NCI-H1092 treated with DMSO at 0.1 percent for 48 hours (cell line): ENCODE measurements around the gene SCG2.

Source experiments
- DNase-seq: peaks from one replicate; lab custom pipeline; 2025; lab: John Stamatoyannopoulos, UW

SCG2 gene, protein sequence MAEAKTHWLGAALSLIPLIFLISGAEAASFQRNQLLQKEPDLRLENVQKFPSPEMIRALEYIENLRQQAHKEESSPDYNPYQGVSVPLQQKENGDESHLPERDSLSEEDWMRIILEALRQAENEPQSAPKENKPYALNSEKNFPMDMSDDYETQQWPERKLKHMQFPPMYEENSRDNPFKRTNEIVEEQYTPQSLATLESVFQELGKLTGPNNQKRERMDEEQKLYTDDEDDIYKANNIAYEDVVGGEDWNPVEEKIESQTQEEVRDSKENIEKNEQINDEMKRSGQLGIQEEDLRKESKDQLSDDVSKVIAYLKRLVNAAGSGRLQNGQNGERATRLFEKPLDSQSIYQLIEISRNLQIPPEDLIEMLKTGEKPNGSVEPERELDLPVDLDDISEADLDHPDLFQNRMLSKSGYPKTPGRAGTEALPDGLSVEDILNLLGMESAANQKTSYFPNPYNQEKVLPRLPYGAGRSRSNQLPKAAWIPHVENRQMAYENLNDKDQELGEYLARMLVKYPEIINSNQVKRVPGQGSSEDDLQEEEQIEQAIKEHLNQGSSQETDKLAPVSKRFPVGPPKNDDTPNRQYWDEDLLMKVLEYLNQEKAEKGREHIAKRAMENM

DNA sequence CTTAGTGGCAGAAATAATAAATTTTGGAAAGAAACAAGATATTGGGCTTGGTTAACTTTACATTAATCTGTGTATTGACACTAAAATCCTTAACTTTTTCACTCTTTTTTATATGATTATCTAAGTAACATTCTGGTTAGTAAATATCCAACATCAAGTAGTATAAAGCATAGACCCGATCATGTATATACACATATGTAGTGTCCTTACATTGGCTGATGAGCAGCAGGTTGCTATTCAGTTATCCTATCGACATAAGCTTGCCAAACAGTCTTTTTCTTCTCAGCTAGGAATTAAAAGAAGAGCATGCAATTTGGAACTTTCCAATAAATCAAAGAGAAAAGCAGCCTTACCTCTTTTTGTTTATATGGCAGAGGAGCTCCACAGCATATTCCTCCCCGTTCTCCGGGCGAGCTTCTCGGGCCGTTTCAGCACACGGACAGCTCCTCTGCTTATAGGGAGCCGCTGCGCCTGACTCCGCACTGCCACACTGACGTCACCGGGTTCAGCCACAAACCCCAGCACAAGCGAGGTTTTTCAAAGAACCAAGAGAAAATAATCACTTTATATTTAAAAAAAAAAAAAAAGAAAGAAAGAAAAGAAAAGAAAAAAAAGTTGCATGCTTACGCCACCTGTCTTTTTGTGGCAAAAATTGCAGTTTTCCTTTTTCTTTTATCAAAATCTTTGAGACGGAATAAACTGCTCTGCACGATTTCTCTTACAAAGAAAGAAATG is at the start of gene SCG2:
TSS of gene SCG2 (minus strand) at position 430 of the 735 bp plus-strand sequence. CDS start 3,079 bp downstream, outside the sequence.
- DNase-seq = peak; percentile 93

DNA sequence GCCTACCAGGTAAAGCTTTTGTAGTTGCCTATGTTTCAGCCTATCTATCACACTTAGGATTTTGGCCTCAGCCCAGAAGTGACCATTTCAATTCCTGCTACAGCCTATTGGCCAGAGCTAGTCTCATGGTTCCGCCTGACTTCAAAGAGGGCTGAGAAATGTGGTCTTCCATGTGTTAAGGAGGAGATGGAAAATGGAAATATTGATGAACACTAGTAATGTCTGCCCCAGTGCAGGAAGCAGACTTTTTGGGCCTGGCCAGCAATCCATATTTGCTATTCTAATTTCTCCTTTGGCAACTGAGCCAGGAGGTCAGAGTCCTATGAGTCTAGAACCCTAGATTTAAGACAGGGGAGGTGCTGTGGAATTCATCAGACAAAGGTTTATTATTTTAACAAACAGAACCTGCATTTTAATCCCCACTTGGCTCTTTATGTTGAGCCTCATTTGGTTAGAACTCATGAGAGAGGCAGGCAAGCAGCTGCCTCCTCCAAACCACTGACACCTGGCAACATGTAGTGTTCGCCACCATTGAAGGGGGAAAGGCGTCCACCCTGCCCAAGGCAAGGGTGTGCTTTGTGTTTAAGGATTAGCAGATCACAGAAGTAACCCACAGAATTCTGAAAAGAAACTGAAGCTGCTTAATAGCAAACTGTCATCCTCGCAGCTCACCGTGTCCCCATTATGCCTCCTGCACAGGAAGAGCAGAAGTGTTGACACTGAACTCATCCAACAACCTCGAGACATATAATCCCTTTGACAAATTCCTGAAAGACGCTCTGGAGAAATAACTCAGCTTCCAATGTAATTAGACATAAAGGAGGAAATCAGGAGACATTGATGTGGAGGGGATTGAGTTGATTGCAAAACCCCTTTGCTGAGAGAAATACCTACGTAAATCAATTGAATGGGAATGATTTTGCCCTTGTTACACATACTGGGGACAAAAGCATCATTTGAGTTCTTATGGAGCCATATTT is 47.7 kb upstream of the SCG2 start:
- no peak for DNase-seq

DNA sequence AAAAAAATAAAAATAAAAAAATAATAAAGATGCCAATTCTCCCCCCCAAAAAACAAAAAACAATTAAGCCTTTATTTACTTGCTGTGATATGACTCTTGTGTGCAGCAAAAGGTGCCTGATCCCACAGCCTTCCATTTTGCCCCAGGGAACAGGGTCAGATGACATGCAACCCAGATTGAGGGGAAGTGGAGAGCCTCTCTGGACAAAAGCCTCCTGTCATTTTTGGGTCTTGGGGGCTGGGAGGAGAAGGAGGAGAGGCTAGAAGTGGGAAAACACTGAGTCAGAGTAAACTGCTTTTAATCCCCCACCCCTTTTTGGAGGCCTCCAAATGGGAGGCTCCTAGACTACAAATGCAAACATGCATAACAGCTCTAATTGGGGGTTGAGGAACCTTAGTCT is 46.6 kb upstream of the SCG2 start:
- no peak for DNase-seq

DNA sequence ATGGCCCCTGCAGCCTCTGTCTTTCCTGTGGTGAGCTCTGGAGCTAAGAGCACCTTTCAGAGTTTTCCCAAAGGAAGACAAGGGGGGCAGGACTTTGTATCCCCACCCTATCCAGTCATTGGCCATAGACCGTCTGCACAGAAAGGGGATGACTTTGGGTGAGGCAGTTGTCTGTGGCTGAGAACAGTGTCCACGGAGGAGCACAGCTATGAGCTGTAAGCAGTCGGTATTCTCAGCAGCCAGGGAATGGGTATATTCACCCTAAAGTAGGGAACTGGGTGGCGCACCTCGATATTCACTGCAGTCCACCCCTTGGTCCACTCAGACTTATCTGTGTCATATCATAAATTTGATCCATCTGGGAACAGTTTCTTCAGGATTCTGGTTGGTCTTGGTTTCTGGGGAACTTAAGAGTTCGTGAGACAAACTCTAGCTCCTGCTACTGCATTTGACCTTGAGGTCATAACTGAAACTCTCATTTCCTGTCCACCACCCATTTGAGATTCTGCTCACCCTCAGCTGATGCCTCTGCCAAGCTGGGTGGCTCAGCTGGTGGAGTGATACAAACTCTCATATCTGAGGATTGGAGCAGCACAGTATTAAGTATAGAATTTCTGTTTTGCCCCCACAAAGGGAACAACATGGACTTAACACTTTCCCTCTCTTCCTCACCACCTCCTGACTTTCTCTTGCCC is 45.2 kb upstream of the SCG2 start:
- no peak for DNase-seq

DNA sequence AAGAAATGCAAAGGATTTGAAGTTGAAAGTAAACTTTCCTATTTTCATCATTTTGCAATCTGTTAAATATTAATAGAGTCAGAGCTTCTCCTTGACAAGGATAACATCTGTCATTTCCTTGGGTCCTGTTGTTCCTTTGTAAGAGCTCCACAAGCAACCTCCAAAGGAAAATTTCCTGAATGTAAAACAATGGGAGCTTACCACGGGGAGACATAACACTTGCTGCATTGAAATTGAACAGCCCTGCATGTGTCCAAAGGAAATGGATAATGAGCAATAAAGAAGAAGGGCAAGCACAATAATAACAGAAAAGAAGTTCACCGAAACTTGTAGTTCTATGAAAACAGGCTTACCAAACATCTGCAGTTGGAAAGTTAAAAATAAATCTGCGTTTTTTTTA is 42.0 kb upstream of the SCG2 start:
- DNase-seq = no peak

DNA sequence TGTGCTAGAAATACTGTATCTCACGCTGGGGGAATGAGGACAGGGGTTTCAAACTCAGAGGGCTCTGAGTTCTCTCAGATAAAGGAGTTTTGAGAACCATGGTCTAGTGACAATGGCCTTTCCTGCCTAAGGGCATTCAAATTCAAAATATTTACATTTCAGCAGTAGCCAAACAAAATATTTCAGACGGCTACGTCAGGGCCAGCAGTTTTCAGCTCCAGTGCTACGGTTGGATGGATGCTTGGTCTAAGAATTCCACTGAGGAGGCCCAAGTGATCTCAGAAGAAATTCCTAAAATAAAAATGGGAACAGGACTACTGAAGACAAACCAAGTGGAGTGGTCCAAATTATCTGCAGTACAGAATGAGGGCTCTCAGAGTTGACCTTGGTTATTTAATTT is 41.1 kb upstream of the SCG2 start:
- DNase-seq = no peak

DNA sequence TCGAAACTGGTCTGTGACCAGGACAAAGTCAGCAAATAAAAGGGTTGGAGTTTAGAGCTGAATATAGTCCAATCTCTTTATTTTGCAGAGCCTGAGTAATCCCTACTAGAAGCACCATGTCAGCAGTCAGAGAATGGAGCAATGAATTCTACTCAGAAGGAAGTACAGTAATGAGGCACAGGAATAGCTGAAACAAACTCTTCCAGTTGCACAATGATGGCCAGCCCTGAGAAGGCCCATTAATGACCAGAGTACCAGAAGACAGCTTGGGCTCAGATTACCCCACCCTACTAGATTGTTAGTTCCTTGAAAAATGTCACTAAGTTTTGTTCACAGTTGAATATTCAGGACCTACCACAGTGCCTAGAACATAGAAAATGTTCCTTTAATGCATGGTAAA is 40.3 kb upstream of the SCG2 start:
- DNase-seq = no peak

DNA sequence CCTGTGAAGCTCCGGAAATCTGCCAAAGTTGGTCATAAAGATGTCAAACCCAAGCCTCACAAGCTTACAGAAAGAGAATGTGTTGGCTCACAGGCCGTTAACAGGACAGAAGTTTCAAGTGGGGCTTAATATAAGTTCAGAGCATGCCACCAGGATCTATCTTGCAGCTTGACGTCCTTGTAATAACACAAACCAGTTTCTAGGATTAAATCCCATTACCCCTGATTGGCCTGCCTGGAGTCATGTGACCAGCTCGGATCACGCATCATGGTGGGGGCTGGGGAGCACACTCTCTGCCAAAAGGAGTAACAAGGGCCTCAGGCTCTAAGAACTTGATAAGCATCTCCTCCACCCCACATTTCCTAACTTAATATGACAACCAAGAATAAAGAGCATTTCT is 38.9 kb upstream of the SCG2 start:
- DNase-seq = no peak

DNA sequence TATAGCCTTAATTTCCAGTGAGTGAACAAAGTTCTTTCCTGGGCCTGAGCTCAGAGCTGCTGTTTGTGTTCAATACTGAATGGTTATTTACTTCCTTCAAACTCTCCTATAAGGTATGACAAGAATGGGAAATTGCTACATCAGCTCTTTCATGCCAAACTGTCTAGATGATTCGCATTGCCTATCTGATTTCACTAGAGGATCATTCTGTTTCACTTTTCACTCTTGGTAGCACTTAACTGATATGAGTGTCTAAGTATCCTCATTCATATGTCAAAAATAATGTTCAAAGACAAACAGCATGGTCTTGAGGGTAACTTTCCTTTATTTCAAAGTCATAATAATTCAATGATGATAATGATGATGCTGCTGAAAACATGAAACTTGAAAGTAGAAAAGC is 32.9 kb upstream of the SCG2 start:
- DNase-seq = no peak

DNA sequence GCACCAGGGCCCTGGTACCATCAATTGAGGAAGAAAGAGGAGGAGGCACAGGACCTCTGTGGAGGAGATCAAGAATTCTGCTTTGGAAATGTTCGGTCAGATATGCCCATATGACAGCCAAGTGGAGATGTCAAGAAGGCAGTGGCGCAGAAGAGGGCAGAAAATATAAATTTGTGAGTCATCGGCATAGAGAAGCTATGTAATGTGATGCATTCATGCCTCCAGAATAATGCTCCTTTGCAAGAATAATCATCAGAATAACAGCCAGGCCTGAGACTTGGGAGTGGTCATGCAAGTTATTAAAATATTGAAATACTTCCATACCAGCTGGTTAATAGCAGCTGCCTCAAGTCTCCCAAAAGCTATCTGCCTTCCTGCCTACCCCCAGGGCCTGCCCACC is 32.1 kb upstream of the SCG2 start:
- DNase-seq = no peak

DNA sequence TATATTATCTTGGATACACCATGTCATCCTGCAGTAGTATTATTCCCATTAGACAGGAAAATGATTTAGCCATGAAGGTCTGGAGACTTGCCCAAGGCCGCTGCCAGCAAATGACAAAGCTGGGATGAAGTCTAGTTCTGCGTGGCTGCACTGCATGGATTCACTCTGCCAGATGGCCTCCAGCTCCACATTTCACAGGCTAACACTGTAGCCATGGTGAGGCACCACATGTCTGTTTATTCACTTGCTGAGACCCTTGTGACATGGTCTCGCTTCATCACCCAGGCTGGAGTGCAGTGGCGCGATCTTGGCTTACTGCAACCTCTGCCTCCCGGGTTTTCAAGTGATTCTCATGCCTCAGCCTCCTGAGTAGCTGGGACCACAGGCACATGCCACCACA is 31.5 kb upstream of the SCG2 start:
- peak; percentile 30 for DNase-seq

DNA sequence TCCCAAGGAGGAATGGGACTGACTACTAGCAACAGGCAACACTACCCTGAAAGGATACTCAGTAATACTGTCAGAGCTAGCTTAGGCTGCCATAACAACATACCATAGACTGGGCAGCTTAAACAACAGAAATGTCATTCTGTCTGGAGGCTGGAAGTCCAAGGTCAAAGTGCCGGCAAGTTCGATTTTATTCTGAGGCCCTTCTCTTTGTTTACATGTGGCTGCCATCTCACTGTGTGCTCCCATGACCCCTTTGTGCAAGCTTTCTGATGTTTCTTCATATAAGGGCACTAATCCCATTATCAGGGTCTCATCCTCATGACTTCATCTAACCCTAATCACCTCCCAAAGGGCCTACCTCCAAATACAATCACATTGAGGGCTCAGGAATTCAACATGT is 30.7 kb upstream of the SCG2 start:
- no peak for DNase-seq

DNA sequence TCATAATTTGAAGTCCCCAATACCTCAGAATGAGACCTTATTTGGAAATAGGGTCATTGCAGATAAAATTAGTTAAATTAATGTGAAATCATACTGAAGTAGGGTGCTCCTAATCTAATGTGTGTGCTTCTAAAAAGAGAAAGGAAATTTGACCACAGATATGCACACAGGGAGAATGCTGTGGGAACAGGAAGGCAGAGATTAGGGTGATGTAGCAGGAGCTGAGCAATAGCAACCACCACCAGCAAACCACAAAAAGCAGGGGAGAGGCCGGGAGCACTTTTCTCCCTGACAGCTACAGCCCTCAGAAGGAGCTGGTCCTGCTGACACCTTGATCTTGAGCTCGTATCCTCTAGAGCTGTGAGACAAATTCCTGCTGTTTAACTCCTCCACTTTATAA is 24.6 kb upstream of the SCG2 start:
- DNase-seq = no peak

DNA sequence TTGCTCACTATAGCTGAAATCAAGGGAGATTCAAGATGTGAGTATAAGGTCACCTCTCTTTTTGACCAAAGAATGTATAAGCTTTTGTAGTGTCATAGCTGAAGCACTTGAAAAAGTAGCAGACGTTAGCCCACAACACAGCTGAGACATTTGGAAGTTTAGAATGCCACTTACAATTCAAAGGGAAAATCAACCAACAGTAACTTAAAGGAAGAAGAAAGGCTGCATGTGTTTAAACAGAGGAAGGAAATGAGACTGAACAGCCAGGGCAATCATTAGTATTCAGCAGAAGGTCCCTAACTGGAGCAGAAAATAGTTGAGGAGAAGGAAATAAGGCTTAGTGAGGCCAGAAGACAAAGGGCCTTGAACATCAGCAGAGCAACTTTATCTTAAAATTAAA is 23.5 kb upstream of the SCG2 start:
- DNase-seq = no peak

DNA sequence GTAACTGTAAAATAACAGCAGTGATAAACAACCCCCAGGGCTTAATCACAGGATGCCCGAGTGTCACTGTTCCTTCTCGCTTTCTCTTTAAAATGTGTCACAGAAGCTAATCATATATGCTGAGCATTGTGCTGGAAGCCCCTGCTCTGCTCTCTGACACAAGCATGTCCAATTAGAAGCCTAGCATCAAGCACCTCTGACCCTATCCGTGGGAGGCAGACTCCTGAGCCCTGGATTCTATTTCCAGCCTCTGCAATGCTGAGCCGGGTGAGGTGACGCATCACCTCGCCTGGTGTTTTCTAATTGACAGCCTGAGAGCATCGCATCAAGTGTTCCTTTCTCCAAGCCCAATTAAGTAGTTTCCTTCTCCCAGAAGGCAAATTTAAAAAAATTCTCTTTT is 19.7 kb upstream of the SCG2 start:
- DNase-seq = no peak

DNA sequence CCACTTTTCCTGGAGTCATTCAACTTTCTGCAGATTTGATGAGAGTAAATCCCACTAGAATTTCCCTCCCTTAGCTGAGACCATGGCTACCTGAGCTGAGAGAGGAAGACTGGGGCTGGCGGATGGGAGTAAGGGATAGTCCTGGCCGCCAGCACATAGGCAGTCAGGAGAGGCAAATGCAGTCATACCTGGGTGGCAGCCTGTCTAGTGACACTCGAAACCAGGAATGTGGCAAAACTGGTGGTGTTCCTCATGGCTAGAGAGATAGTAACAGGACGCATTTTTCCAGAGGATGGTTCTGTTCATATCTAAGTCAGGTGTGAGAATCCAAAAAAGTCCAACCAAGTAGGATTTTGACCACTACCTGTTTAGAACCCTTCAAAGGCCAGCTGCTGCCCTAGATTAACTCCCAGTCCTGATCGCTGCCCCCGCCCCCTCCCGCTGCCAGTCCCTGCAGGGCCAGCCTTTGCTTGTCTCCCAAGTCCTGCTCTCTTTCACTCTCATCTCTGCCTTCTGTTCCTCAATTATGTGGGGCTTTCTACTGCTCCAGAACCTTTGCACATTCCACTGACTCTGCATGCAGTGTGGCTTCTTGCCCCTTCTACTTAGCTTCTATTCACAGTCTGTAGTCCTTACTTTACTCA is 17.4 kb upstream of the SCG2 start:
- DNase-seq = no peak

DNA sequence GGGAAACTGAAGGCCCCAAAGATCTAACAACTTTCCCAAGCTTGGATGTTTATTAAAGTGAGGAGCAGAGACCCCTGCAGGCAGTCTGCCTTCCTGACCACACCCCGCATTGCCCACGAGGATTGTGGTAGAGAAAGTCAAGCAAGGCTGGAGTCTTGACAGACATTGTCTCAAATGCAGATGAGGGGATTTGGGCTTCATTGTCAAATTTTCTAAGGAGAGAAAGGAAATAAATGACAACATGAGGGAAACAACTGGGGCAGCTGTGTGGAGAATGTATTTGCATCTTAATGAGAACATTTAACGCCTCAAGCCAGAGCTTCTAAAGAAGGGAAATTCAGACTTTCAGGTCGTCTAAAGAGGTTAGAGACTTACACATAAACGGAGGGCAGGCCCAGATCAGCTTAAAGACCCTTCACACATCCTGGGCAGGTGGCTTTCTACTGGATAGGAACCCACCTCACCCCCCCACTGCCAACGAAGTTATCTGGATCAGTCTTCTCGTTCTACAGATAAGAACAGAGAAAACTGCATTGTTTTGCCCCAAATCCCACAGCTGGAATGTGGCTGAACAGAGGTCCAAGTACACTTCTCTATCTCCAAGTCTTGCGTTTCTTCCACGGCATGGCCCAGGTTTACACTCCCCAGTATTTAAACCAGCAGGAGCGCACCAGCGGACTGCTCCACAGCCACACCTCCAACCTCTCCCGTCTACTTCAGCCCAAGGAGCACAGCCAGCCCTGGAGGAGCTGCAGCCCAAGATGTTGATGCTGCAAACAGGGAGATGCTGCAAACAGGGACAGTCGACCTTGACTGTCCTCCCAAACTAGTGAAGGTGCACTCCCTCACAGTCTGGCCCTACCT is 16.2 kb upstream of the SCG2 start:
- DNase-seq = no peak

DNA sequence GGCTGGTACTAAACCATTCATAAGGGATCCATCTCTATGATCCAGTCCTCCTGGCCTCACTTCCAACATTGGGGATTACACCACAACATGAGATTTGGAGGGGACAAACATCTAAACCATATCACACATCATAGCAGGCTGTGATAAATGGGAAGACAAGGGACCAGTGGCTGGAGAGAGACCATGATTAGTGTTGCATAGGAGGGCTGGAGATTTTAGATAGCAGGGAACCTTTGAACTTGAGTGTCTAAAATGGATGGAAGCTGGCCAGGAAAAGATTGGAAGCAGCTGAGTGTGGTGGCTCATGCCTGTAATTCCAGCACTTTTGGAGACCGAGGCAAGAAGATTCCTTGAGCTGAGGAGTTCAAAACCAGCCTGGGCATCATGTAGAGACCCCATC is 12.4 kb upstream of the SCG2 start:
- no peak for DNase-seq

DNA sequence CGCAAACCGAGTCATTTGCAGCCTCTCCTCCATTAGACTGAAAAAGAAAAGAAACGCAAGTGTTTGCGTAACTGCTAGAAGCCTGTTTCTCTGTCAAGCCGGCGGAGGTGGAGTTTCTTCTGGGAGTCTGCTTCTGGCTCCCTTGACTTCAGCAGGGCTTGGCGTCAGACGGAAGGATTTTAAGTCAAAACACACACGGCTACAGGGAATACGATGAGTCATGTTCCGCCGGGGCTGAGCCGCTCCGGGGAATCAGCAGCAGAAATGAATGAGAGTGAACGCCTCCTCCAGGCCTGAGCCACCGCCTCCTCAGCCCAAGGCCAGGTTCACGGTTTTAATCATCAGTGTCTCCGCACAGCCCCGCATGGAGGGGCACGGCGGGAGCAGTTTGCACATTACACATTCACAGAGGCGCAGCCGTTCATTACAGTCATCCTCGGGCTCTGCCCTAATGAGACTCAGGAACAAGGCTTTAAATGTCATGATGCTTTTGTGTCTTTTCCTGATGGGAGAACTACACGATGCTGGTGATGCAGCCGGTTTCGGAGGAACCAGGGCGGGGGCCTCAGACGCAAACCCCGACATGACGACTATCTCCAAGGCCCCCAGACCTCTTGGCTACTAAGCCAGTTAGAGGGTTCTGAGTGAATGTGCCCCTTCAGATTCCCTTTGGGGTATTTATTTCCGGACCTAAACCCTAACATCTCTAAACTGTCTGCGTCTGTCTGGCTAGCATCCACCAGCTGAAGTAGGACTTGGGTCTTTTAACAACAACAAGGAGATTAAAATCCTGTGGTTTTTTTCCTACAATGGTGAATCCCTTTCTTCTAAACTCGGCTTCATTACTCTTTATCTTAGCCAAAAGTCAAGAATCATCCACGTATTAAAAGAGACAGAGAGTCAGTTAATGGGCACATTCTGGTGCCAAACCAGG is 11.1 kb upstream of the SCG2 start:
- DNase-seq = peak; percentile 87
